ENCODE results near the gene TAGLN.
"Not testable (repeated sequence)": the region's sequence is repeated elsewhere in the genome, so short reads cannot be mapped to it uniquely, and the experiment has no call there.

TAGLN gene

DNA sequence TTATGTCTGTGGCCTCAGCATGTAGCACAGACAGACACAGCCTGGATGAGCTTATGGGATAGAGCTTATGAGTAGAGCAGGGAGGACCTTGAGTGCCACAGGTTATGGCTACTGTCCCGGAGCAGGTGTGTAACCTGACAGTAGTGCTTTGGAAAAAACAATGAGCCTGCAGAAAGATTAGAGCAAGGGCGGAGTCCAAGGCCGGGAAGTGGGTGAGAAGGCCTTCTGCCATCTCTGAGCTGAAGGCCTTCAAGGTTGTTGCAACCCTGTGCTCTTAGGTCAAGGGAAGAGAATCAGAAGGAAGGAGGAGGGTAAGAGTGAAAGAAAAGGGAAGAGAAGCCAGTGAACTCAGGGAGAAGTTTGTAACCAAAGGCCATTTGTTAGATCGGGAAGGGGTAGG is 3.9 kb upstream of the TAGLN start:
- no peak for DNase-seq (ENCODE audit: low read depth in 3 of 3, low spot score in 1 of 3)

- DNase-seq (ENCODE audit: low read depth in 3 of 3, low spot score in 1 of 3), result no peak
These were observed 3.4 kb upstream of the TAGLN start for GRCh38 chr11:117195761-117196160.

DNA sequence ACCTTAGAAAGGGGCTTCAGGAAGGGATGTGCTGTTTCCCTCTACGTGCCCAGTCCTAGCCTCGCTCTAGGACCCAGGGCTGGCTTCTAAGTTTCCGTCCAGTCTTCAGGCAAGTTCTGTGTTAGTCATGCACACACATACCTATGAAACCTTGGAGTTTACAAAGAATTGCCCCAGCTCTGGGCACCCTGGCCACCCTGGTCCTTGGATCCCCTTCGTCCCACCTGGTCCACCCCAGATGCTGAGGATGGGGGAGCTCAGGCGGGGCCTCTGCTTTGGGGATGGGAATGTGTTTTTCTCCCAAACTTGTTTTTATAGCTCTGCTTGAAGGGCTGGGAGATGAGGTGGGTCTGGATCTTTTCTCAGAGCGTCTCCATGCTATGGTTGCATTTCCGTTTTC is 2.2 kb upstream of the TAGLN start:
- no peak for DNase-seq (ENCODE audit: low read depth in 3 of 3, low spot score in 1 of 3)

DNA sequence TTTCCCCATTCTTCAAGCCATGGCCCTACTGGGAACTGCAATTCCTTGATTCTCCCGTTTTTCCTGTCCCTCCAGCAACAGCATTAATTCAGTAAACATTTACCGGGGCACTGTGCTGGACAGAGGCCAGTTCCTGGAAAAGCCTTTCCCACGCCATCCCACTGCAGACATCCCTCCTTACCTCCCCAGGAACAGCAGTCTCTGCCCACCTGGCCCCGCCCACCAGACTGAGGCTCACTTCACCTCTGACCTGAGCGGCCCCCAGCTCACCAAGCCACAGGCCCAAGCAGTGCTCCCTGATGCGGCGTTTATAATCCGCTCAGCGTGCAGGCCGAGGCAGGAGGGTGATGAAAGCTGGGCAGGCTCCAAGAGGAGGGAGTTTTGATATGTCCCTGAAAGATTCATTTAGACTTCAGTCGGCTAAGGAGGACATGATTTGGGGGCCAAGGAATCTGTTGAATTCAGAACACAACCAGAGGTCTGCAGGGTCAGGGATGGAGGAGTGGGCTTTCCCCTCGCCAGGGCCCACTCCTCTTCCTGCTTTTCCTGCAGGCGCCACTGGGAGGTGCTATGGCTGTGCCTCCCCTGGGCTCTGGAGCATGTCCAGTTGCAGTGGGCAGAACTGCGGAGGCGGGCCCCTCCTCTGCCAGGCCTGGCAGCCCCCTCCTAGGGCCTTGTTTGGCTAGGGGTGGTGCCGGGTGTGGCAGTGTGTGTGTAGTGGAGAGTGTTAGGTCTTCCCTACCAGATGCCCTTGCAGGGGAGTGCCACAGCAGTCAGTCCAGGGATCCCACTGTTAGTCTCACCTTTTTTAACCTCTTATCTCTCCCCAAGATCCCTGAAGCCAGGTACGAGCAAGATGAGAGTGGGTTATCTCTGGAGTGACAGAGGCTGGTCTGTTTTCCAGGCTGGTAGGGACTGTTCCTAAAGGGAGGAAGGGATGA is 1.4 kb upstream of the TAGLN start:
- DNase-seq (ENCODE audit: low read depth in 3 of 3, low spot score in 1 of 3), result no peak

GRCh38 chr11:117198613-117199012 is 557 bp upstream of the TAGLN start:
- DNase-seq (ENCODE audit: low read depth in 3 of 3, low spot score in 1 of 3), result no peak

DNA sequence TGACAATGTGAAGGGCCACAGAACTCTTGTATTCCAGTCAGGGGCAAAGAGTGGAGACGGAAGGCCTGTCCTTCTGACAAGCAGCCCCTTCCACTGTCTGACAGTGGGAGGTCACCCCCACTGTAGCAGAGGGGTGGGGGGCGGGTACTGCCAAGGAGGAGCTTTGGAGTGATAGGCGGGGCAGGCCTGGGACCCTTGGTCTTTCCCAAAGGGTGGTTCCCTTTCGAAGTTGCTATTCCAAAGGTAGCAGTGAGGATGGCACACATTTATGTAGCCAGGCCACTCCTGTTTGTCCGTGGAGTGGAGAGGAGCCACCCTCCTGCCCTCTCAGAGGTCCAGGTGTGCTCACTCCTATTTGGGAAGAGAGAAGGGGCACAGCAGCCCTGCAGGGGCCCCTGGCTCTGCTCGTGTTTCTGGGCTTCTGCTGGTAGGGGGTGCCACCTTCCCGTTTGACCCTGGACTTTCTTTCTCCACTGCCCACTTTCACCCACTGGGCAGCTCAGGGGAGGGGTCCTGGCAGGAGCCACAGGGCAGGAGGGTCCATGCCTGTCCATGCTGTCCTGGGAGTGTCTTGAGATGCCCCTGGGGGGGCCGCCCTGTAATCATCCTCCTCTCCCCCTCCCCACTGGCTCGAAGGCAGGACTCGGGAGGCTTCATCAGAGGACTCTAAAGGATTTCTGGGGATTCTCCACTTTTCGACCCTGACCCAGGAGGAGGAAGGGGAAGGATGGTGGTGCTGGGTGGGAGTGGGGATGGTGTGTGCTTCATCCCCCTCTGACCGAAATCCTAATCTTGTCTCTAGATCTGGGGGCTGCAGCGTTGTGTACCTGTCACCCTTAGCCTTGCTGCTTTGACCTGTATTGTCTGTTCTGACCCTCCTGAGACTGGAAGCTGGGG is 994 bp downstream of the TAGLN start:
- DNase-seq (ENCODE audit: low read depth in 3 of 3, low spot score in 1 of 3), result no peak

- no peak for DNase-seq (ENCODE audit: low read depth in 3 of 3, low spot score in 1 of 3)
These were observed 1.9 kb downstream of the TAGLN start for GRCh38 chr11:117200813-117201657.

GRCh38 chr11:117201658-117202305 is 2.6 kb downstream of the TAGLN start:
- DNase-seq (ENCODE audit: low read depth in 3 of 3, low spot score in 1 of 3), result no peak

- no peak for DNase-seq (ENCODE audit: low read depth in 3 of 3, low spot score in 1 of 3)
These were observed 3.4 kb downstream of the TAGLN start for GRCh38 chr11:117202386-117203068.

GRCh38 chr11:117203069-117203407 is 3.9 kb downstream of the TAGLN start:
- no peak for DNase-seq (ENCODE audit: low read depth in 3 of 3, low spot score in 1 of 3)

GRCh38 chr11:117204283-117205080 is 5.3 kb downstream of the TAGLN start:
- DNase-seq (ENCODE audit: low read depth in 3 of 3, low spot score in 1 of 3), result no peak

- no peak for DNase-seq (ENCODE audit: low read depth in 3 of 3, low spot score in 1 of 3)
These were observed 6.1 kb downstream of the TAGLN start for GRCh38 chr11:117205211-117205818.

- DNase-seq (ENCODE audit: low read depth in 3 of 3, low spot score in 1 of 3), result not testable (repeated sequence)
These were observed 6.9 kb downstream of the TAGLN start for GRCh38 chr11:117206111-117206510.

DNA sequence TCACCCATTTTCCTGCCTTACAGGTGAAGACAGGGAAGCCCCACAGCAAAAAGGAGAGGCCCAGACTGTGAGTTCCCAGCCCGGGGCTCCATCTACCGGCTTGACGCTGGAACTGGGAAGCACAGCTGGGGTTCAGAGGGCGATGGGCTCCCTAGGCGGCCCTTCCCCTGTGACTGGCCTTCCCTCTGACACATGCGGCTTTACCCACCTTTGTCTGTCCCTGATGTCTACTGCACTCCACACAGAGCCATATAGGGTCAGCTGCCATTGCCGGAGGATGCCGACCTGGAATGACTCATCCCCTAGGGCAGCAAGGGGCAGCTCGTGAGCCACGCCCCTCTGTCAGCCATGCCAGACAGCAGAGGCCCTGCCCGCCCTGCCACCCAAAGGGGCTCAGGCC is 7.7 kb downstream of the TAGLN start:
- DNase-seq (ENCODE audit: low read depth in 3 of 3, low spot score in 1 of 3), result not testable (repeated sequence)

DNA sequence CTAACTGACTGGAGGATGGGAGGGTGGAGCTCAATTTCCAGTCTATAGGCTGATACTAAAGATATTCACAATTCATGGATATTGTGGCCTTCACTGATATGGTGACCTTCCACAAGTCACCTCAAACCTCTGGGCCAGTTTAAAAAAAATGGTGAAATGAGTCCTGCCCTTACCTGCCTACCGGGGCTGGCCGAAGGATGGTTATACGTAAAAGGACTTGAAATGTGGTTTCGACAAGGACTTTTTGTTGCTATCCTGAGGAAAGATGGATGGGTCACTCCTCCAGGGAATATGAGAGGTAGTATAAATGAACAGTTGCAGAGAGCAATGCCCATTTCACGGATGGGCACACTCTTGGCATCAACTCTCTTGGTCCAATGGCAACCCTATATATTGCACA is 8.3 kb downstream of the TAGLN start:
- DNase-seq (ENCODE audit: low read depth in 3 of 3, low spot score in 1 of 3), result not testable (repeated sequence)

DNA sequence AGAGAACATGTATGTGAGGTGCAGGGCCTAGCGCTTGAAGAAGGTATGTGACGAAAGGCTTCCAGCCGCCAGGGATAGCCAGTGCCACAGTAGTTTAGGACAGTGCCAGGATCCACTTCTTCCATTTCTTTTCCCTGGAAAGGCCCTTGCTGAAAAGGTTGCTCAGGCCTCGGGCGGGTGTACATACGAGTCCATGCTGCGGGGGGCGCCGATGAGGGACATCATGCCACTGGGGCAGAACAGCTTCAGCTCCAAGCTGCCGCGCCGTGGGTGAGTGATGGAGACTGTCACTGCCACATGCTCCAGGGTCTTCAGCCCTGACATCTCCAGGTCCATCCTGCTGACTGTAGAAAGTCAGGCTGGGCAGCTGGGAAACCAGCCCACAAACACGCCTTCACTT is 9.5 kb downstream of the TAGLN start:
- DNase-seq (ENCODE audit: low read depth in 3 of 3, low spot score in 1 of 3), result not testable (repeated sequence)

DNA sequence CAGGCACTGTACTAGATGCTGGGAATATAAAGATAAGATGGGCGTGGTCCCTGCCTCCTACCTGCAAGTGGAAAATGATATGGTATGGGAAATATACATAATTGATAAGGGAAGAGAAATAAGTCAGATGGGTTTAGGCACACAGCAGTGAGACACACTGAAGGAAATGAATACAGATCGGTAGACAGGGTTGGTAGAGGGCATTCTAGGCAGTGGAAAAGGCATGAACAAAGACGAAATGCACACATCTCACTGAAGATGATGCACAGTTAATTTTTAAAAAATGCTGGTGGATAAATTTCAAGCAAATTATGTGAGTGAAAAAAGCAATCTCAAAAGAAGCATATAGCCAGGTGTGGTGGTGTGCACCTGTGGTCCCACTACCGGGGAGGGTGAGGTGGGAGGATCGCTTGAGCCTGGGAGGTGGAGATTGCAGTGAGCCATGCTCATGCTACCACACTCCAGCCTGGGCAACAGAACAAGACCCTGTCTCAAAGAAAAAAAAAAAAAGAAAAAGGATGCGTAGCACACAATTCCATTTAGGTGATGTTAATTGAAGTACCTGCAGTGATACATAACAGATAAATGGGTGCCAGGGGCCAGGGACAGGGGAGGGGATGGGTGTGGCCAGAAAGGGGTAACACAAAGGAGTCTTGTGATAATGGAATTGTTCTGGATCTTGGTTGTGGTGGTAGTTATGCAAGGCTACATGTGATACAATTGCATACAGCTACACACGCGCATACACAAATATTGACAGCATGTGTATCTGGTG is 10.4 kb downstream of the TAGLN start:
- DNase-seq (ENCODE audit: low read depth in 3 of 3, low spot score in 1 of 3), result not testable (repeated sequence)

- DNase-seq (ENCODE audit: low read depth in 3 of 3, low spot score in 1 of 3), result no peak
These were observed 11.4 kb downstream of the TAGLN start for GRCh38 chr11:117210620-117211019.
